ENCODE results near the gene CAMTA1.

CAMTA1 gene

DNA sequence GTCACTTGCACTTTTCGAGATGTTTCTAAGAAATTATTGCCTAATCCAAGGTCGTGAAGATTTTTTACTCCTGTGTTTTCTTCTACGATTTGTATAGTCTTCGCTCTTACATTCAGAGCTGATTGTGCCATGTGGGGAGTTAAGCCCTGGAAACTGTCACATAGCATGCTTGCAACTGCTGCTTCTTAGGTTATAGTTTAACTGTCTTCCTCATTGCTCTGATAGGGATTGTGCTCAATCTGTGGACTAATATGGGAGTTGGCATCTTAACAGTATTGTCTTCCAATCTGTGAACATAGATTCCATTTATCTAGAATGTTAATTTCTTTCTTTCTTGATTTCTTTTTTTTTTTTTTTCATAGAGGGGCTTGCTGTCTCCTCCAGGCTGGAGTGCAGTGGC lies 34.8 kb upstream of the CAMTA1 start:
- TF ChIP-seq, protein P1, sequence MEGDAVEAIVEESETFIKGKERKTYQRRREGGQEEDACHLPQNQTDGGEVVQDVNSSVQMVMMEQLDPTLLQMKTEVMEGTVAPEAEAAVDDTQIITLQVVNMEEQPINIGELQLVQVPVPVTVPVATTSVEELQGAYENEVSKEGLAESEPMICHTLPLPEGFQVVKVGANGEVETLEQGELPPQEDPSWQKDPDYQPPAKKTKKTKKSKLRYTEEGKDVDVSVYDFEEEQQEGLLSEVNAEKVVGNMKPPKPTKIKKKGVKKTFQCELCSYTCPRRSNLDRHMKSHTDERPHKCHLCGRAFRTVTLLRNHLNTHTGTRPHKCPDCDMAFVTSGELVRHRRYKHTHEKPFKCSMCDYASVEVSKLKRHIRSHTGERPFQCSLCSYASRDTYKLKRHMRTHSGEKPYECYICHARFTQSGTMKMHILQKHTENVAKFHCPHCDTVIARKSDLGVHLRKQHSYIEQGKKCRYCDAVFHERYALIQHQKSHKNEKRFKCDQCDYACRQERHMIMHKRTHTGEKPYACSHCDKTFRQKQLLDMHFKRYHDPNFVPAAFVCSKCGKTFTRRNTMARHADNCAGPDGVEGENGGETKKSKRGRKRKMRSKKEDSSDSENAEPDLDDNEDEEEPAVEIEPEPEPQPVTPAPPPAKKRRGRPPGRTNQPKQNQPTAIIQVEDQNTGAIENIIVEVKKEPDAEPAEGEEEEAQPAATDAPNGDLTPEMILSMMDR (conservative IDR thresholded peaks at IDR 0.05; ENCODE audit: low read depth, low read length) = no peak
- H3K4me3 ChIP-seq (ENCODE audit: low read depth, low read length) = no peak overlapping the region
- DNase-seq (ENCODE audit: low read depth) = no peak

DNA sequence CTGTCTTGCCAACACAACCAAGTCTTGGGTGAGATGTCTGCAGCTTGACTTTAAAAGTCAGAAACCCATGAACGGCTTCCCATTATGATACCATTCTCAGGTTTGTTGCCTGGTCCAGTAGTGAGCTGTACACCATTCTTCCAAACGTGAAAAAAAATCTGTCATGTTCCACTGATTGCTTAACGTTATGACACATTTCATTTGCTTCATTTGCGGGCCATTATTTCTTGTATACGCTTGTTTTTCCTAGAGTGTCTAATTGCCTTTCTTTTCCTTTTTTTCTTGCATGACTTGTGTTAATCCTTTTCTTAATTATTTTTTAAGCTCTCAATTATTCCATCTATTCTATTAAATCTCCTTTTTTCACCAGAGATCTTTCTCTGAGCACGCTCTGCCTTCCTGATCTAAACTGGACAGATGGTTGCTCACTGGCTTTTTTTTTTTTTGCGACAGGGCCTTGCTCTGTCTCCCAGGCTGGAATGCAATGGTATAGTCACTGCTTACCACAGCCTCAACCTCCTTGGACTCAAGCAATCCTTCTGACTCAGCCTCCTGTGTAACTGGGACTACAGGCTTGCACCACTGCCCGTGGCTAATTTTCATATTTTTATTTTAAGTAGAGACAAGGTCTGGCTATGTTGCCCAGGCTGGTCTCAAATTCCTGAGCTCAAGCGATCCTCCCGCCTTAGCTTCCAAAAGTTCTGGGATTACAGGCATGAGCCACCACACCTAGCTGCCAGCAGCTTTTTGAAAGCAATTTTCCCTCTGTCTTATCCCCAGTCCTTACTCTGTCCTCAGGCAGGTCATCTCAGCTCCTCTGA lies 31.7 kb upstream of the CAMTA1 start:
- no peak overlapping the region for H3K4me3 ChIP-seq (ENCODE audit: low read depth, low read length)
- TF ChIP-seq, protein P1 (conservative IDR thresholded peaks at IDR 0.05; ENCODE audit: low read depth, low read length) = no peak
- no peak for DNase-seq (ENCODE audit: low read depth)

DNA sequence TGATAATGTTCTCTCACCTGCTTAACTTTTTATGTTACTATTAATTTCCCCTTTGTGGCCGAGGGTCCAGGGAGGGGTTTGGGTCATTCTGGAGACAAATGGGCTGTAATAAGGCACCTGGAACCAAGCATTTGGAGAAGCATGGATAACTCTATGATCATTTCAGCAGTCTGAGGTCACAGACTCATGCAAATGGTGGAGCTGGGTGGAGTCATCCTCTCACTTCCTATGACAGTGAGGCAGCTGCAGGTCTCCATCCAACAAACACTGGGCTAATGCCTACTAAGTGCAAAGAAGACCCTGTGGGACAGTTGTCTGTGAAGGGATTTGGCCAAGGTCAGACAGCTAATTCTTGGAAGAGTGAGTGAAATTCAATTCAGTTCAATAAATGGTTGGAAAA lies 28.8 kb upstream of the CAMTA1 start:
- H3K4me3 ChIP-seq (ENCODE audit: low read depth, low read length) = no peak overlapping the region
- TF ChIP-seq, protein P1 (conservative IDR thresholded peaks at IDR 0.05; ENCODE audit: low read depth, low read length) = no peak
- DNase-seq (ENCODE audit: low read depth) = no peak

DNA sequence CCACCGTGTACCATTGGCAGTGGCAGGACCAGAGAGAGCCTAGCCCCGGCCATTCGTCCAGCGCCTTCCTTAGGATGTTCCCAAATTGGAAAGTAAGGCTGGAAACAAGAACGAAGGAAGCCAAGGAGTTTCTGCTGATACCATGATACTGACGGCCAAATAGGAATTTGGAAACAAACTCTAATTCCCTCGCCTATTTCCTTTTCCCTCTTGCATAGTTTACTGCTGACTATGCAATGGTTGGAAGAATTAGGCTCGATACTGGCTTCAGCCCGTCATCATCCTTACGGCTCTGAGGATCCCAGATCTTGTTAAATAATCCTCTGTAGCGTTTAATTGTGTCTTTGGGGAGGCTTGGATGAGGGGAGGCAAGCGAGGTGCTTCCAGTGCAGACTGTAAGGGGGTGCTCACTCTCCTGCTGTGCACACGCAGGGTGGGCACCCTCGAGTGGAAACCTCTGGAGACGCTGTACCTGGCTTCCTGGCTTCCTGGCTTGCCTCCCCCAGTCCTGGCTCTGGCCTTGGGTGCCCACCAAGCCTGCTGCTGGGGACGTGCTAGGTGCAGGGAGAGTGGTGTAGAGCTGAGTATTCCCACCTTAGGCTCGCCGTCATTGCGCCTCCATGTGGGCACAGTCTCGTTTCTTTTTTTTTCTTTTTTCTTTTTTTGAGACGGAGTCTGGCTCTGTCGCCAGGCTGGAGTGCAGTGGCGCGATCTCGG lies 27.4 kb upstream of the CAMTA1 start:
- H3K4me3 ChIP-seq (ENCODE audit: low read depth, low read length) = no peak overlapping the region
- TF ChIP-seq, protein P1 (conservative IDR thresholded peaks at IDR 0.05; ENCODE audit: low read depth, low read length) = no peak
- no peak for DNase-seq (ENCODE audit: low read depth)

DNA sequence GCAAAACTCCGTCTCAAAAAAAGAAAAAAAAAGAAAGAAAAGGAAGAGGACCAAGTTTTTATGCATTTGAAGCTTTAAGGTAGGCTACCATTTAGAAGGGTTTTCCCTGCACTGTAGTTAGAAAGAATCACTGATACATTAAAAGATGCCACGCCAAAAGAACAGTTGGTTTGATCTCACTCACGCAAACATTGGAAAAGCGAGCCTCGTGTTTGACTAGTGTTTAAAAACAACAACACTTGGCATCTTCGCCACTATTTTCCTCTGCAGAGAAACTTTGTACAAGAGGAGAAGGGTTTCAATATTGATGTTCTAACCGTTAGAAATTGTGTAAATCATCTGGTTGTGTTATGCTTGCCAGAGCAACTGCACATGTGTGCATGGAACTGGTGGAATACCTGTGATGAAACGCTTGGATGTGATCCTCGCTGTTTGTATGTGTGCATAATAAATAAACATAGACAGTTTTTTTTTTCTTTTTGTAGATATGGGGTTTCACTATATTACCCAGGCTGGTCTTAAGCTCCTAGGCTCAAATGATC lies 24.0 kb upstream of the CAMTA1 start:
- TF ChIP-seq, protein P1 (conservative IDR thresholded peaks at IDR 0.05; ENCODE audit: low read depth, low read length) = no peak
- H3K4me3 ChIP-seq (ENCODE audit: low read depth, low read length) = no peak overlapping the region
- no peak for DNase-seq (ENCODE audit: low read depth)

DNA sequence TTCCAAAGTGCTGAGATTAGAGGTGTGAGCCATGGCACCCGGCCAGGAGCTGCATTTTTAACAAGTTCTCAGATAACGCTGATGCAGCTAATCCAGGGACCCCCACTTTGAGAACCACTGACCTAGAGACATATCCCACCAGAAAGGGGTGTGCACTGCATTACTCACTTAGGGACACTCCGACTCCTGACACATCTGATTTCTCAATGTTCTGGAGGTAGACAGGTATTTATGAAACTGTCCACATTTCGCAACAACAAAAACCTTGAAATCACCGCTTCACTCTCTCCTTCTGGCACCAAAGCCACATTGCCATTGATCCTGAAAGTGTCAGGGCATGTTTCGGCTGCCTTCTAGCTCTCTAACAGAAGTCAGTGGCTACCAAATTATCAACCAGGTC lies 23.2 kb upstream of the CAMTA1 start:
- TF ChIP-seq, protein P1 (conservative IDR thresholded peaks at IDR 0.05; ENCODE audit: low read depth, low read length) = no peak
- H3K4me3 ChIP-seq (ENCODE audit: low read depth, low read length) = no peak overlapping the region
- no peak for DNase-seq (ENCODE audit: low read depth)

Data from choroid plexus epithelial cell (primary cell).